GM19397 (cell line): Measurements from ENCODE around the gene SEMA6A.

Source experiments
- ATAC-seq: cut with Tn5 transposase; IDR thresholded peaks from one replicate; pipeline ENCODE4 v1.9.1; 2021; ENCODE audit warnings: mild to moderate bottlenecking, moderate library complexity; ENCODE audit not compliant: unreplicated experiment

SEMA6A gene

GRCh38 chr5:116574367-116575325 is at the start of gene SEMA6A:
Gene SEMA6A, minus strand, starts transcription at chr5:116574823. Its CDS starts 69,879 bp downstream, at chr5:116504944.
- peak; percentile 51 for ATAC-seq

GRCh38 chr5:116622375-116623050 is 47.9 kb upstream of the SEMA6A start:
- no peak for ATAC-seq

GRCh38 chr5:116621599-116621998 is 47.0 kb upstream of the SEMA6A start:
- no peak for ATAC-seq

GRCh38 chr5:116616876-116617275 is 42.3 kb upstream of the SEMA6A start:
- no peak for ATAC-seq

GRCh38 chr5:116614603-116614920 is 39.9 kb upstream of the SEMA6A start:
- ATAC-seq = no peak

GRCh38 chr5:116613445-116613844 is 38.8 kb upstream of the SEMA6A start:
- ATAC-seq = peak; percentile 28

- ATAC-seq = no peak
Measured at GRCh38 chr5:116612431-116612830, 37.8 kb upstream of the SEMA6A start.

GRCh38 chr5:116605310-116606070 is 30.9 kb upstream of the SEMA6A start:
- ATAC-seq = no peak

- ATAC-seq = no peak
Measured at GRCh38 chr5:116604805-116605204, 30.2 kb upstream of the SEMA6A start.

GRCh38 chr5:116600876-116601275 is 26.3 kb upstream of the SEMA6A start:
- ATAC-seq = no peak

GRCh38 chr5:116598911-116599310 is 24.3 kb upstream of the SEMA6A start:
- ATAC-seq = no peak

GRCh38 chr5:116595498-116595897 is 20.9 kb upstream of the SEMA6A start:
- no peak for ATAC-seq

GRCh38 chr5:116593340-116593739 is 18.7 kb upstream of the SEMA6A start:
- no peak for ATAC-seq

GRCh38 chr5:116585227-116585626 is 10.6 kb upstream of the SEMA6A start:
- ATAC-seq = no peak

GRCh38 chr5:116583862-116584222 is 9.2 kb upstream of the SEMA6A start:
- ATAC-seq = no peak

GRCh38 chr5:116583085-116583861 is 8.7 kb upstream of the SEMA6A start:
- no peak for ATAC-seq

- ATAC-seq = no peak
Measured at GRCh38 chr5:116581910-116582309, 7.3 kb upstream of the SEMA6A start.

- no peak for ATAC-seq
Measured at GRCh38 chr5:116579144-116579543, 4.5 kb upstream of the SEMA6A start.

- ATAC-seq = no peak
Measured at GRCh38 chr5:116578676-116579075, 4.1 kb upstream of the SEMA6A start.

- peak; percentile 49 for ATAC-seq
Measured at GRCh38 chr5:116577064-116577788, 2.6 kb upstream of the SEMA6A start.
